AG09319 (cell line): ENCODE measurements around the gene LRRC4C.

Experiments
- DNase-seq: peaks from one replicate; pipeline ENCODE4 v3.0.0-alpha.2; 2010; ENCODE audit warnings: low read depth; ENCODE audit errors: extremely low read depth
- TF ChIP-seq, protein P1 (sequence below): IDR thresholded peaks from 2 replicates; pipeline ENCODE4 v1.5.1; 2011; ENCODE audit warnings: low read depth, mild to moderate bottlenecking, inconsistent platforms, low read length, moderate library complexity

Gene LRRC4C

GRCh38 chr11:41400124-41400523 lies 59.3 kb downstream of the LRRC4C start:
- no peak for DNase-seq
- TF ChIP-seq, protein P1, sequence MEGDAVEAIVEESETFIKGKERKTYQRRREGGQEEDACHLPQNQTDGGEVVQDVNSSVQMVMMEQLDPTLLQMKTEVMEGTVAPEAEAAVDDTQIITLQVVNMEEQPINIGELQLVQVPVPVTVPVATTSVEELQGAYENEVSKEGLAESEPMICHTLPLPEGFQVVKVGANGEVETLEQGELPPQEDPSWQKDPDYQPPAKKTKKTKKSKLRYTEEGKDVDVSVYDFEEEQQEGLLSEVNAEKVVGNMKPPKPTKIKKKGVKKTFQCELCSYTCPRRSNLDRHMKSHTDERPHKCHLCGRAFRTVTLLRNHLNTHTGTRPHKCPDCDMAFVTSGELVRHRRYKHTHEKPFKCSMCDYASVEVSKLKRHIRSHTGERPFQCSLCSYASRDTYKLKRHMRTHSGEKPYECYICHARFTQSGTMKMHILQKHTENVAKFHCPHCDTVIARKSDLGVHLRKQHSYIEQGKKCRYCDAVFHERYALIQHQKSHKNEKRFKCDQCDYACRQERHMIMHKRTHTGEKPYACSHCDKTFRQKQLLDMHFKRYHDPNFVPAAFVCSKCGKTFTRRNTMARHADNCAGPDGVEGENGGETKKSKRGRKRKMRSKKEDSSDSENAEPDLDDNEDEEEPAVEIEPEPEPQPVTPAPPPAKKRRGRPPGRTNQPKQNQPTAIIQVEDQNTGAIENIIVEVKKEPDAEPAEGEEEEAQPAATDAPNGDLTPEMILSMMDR, result no peak

- DNase-seq, result no peak
- TF ChIP-seq, protein P1, result no peak
These were observed 60.1 kb downstream of the LRRC4C start for GRCh38 chr11:41399323-41399722.

GRCh38 chr11:41398175-41398574 lies 61.3 kb downstream of the LRRC4C start:
- DNase-seq, result no peak
- TF ChIP-seq, protein P1, result no peak

- TF ChIP-seq, protein P1, result no peak
- DNase-seq, result no peak
These were observed 64.8 kb downstream of the LRRC4C start for GRCh38 chr11:41394521-41395195.

- TF ChIP-seq, protein P1, result no peak
- no peak for DNase-seq
These were observed 66.9 kb downstream of the LRRC4C start for GRCh38 chr11:41392596-41392995.

- DNase-seq, result no peak
- TF ChIP-seq, protein P1, result no peak
These were observed 69.8 kb downstream of the LRRC4C start for GRCh38 chr11:41389623-41390130.

DNA sequence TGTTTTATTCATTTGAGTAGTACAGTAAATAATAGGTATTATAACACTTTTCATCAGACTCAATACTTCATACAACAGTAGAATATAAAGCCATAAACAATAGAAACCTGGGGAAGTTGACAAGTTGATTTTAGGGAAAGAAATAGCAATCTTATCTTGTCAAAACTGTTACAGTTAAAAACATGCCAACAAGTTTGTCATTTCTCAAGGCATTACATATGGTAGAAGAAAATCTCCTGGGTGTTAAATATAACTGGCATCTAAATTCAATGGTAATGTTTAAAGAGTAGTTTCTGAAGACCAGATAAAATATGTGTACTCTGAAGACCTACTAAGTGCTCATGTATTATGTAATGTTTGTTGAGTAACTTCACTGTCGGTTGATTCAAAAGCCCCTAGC lies 75.1 kb downstream of the LRRC4C start:
- TF ChIP-seq, protein P1, result no peak
- no peak for DNase-seq
